H1 (cell line): ENCODE results near the gene LIN28B. TPM values are rescaled to one million over a fixed set of nuclear protein-coding genes. Genes with fewer than 3 reads are reported as not detected.

Experiments
- CHD1 ChIP-seq: IDR thresholded peaks from 2 replicates; pipeline ENCODE4 v1.6.1; 2012; ENCODE audit warnings: low read depth, low read length, improper control_type of control experiment
- FOSL1 ChIP-seq: IDR thresholded peaks from 2 replicates; pipeline ENCODE4 v1.6.1; 2011; ENCODE audit warnings: mild to moderate bottlenecking, low read depth, low read length, moderate library complexity; ENCODE audit not compliant: insufficient read depth
- polyA plus RNA-seq, 7 experiments: library from polyadenylated mRNA; depleted of rRNA in 3 of 7; stranded (reverse) in 5 of 7; unstranded in 2 of 7; fragments of >200 nt in 5 of 7; fragments of 200-250 nt in 2 of 7; gene quantifications; 1 replicate in 5 of 7; 2 replicates in 1 of 7; 4 replicates in 1 of 7; pipeline versions ENCODE4 v1.2.1 to v1.2.3, GENCODE V29; 2011 to 2013; ENCODE audit warnings: missing spikeins in 2 of 7, mixed read lengths in 2 of 7
- total RNA-seq: library from RNA; stranded (reverse); fragmentation: NEBNext Ultra II Directional; extraction: Animal tissue kit (Norgen Biotek cat#: 25700); gene quantifications from 2 replicates; pipeline ENCODE4 v1.2.1, GENCODE V29; 2021

Gene LIN28B
- total and polyA plus RNA-seq, 2 of the 8 experiments (the other 6 are each of a cell fraction or from before 2014, with no cell fraction given), result 27.4 to 94.7 TPM

- peak; percentile 61; the same call in 1 of the 2 replicates for TF ChIP-seq CHD1
- no peak for TF ChIP-seq FOSL1
Observed at GRCh38 chr6:104956731-104957294, at the start of gene LIN28B (continued).
